Measurements from ENCODE around the gene TMPRSS9.

Gene TMPRSS9

DNA sequence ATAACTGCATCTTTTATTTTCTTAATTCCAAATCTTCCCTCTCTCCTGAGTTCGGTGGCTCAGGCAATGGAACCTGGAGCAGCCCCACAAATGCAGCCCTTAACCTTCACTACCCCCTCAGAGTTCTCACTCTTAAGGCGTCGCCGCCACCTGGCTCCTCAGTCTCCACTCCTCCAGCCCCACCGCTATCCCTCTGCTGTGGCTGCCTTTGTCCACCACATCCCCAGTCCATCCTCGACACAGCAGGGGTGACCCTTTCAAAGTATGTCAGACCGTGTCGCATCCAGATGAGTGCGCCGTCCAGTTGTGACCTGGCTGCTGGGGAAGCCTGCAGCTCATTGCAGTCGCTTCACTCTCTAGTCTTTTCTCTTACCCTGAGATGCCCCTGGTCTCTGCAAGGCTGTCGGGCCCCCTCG lies 30.6 kb upstream of the TMPRSS9 start:
- no peak for DNase-seq (ENCODE audit: low read depth)
- TF ChIP-seq, protein P1, sequence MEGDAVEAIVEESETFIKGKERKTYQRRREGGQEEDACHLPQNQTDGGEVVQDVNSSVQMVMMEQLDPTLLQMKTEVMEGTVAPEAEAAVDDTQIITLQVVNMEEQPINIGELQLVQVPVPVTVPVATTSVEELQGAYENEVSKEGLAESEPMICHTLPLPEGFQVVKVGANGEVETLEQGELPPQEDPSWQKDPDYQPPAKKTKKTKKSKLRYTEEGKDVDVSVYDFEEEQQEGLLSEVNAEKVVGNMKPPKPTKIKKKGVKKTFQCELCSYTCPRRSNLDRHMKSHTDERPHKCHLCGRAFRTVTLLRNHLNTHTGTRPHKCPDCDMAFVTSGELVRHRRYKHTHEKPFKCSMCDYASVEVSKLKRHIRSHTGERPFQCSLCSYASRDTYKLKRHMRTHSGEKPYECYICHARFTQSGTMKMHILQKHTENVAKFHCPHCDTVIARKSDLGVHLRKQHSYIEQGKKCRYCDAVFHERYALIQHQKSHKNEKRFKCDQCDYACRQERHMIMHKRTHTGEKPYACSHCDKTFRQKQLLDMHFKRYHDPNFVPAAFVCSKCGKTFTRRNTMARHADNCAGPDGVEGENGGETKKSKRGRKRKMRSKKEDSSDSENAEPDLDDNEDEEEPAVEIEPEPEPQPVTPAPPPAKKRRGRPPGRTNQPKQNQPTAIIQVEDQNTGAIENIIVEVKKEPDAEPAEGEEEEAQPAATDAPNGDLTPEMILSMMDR (conservative IDR thresholded peaks at IDR 0.05; ENCODE audit: low read length), result no peak
- peak overlapping the region; percentile 95 for H3K4me3 ChIP-seq (ENCODE audit: low read length)

- H3K4me3 ChIP-seq (ENCODE audit: low read length), result no peak overlapping the region
- TF ChIP-seq, protein P1 (conservative IDR thresholded peaks at IDR 0.05; ENCODE audit: low read length), result no peak
- no peak for DNase-seq (ENCODE audit: low read depth)
Measured at GRCh38 chr19:2330255-2330631, 29.8 kb upstream of the TMPRSS9 start.

- no peak overlapping the region for H3K4me3 ChIP-seq (ENCODE audit: low read length)
- TF ChIP-seq, protein P1 (conservative IDR thresholded peaks at IDR 0.05; ENCODE audit: low read length), result no peak
- no peak for DNase-seq (ENCODE audit: low read depth)
Measured at GRCh38 chr19:2330632-2331284, 29.3 kb upstream of the TMPRSS9 start.

DNA sequence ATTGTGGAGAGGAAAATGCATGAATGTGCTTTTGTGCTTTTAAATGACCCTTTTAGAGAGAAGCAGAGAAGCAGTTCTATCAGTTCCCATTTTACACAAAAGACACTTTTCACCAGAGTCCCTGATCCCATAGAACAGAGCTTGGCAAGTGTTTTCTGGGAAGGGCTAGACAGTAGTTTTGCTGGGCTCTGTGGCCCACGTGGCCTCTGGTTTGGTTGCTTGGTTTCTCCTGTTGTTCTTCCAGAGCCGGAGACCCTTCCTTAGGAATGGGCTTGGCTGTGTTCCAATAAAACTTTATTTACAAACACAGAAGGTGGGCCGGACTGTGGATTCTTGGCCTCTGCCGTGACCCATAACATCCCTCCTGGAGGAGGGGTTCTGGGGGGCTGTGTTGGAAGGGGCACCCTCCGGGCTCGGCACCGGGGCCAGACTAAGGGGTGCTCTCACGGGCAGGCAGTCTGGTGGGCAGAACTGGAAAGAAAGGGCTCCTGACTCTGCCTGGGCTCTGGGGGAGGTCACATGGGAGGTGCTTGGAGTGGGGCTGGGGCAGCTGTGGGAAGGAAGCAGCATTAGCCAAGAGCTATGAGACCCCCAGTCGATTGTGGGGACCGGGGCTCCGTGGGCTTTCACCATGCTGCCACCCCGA lies 28.3 kb upstream of the TMPRSS9 start:
- H3K4me3 ChIP-seq (ENCODE audit: low read length), result no peak overlapping the region
- no peak for DNase-seq (ENCODE audit: low read depth)
- TF ChIP-seq, protein P1 (conservative IDR thresholded peaks at IDR 0.05; ENCODE audit: low read length), result no peak

DNA sequence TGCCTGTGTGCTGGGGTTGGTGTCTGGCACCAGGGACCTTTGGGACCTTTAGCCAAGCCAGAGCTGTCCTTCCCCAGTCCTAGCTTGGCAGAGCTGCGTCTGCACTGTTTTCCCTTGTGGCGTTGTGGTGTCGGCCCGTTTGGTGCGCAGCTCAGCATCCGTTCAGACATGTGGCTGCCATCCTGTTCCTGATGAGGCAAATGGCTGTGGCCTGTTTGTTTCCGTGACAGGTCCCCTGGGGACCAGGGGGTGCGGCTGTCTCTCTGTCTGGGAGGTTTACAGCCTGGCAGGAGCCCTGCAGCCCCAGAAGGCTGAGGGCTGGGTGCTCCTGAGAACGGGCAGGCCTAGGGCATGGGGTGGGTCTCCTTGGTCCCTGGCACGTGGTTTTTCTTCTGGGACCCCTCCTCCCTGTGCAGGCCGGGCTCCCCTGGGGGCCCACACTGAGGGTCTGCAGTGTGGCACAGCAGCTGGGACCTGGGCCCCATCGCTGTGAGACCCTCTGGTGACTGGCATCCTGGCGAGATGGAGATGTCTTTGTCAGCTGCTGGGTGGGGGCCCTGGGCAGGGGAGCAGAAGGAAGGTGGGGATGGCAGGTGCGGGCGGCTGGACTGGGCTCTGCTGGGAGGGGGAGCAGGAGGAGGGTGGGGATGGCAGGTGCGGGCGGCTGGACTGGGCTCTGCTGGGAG lies 27.6 kb upstream of the TMPRSS9 start:
- TF ChIP-seq, protein P1 (conservative IDR thresholded peaks at IDR 0.05; ENCODE audit: low read length), result no peak
- DNase-seq (ENCODE audit: low read depth), result peak; percentile 54
- peak overlapping the region; percentile 10; the same call in 1 of the 2 replicates for H3K4me3 ChIP-seq (ENCODE audit: low read length)

GRCh38 chr19:2333027-2333806 lies 26.8 kb upstream of the TMPRSS9 start:
- no peak for DNase-seq (ENCODE audit: low read depth)
- no peak overlapping the region for H3K4me3 ChIP-seq (ENCODE audit: low read length)
- TF ChIP-seq, protein P1 (conservative IDR thresholded peaks at IDR 0.05; ENCODE audit: low read length), result no peak
